GM23338 (cell line): ENCODE measurements around the gene HMGN3. TPM values are rescaled to one million over a fixed set of nuclear protein-coding genes. Genes with fewer than 3 reads are reported as not detected.

ENCODE experiments used
- ATAC-seq: fragments of 200-7000 bp; cut with Tn5 transposase; 3 replicates; pipeline ENCODE4 v1.9.1; 2020
- DNase-seq: peaks from one replicate; pipeline ENCODE4 v3.0.0-alpha.2; 2015; ENCODE audit warnings: low spot score
- H2AFZ ChIP-seq: fragments of 200-600 bp; sonication (generic); 2 replicates; pipeline ENCODE4 v1.8.0; 2016; ENCODE audit warnings: antibody characterized with exemption, mild to moderate bottlenecking, moderate library complexity
- H3F3A ChIP-seq: fragments of 200-600 bp; sonication (generic); replicated peaks from 2 replicates; pipeline ENCODE4 v1.8.0; 2017; ENCODE audit warnings: antibody characterized with exemption, mixed run types, low read depth
- H3K27ac ChIP-seq: fragments of 200-600 bp; sonication (generic); 2 replicates; pipeline ENCODE4 v1.6.1; 2016; ENCODE audit warnings: low read depth
- H3K27me3 ChIP-seq: fragments of 200-600 bp; sonication (generic); 2 replicates; pipeline ENCODE4 v1.8.0; 2016; ENCODE audit warnings: mild to moderate bottlenecking, mixed run types, moderate library complexity; ENCODE audit not compliant: insufficient read depth
- H3K36me3 ChIP-seq: fragments of 200-600 bp; sonication (generic); 2 replicates; pipeline ENCODE4 v1.8.0; 2016; ENCODE audit warnings: mild to moderate bottlenecking; ENCODE audit not compliant: insufficient read depth
- H3K4me1 ChIP-seq: fragments of 200-600 bp; sonication (generic); 2 replicates; pipeline ENCODE4 v1.8.0; 2016; ENCODE audit warnings: mild to moderate bottlenecking, moderate library complexity; ENCODE audit not compliant: insufficient read depth
- H3K4me2 ChIP-seq: fragments of 200-600 bp; sonication (generic); 2 replicates; pipeline ENCODE4 v1.7.1; 2017; ENCODE audit warnings: mixed run types
- H3K4me3 ChIP-seq: fragments of 200-600 bp; sonication (generic); 2 replicates; pipeline ENCODE4 v1.6.1; 2016; ENCODE audit warnings: mixed run types
- H3K79me2 ChIP-seq: fragments of 200-600 bp; sonication (generic); replicated peaks from 2 replicates; pipeline ENCODE4 v1.8.0; 2017; ENCODE audit warnings: mild to moderate bottlenecking; ENCODE audit not compliant: insufficient read depth
- H3K9me2 ChIP-seq: fragments of 200-600 bp; sonication (generic); 2 replicates; pipeline ENCODE4 v1.8.0; 2017; ENCODE audit not compliant: insufficient read depth
- H4K20me1 ChIP-seq: fragments of 200-600 bp; sonication (generic); replicated peaks from 2 replicates; pipeline ENCODE4 v1.8.0; 2017; ENCODE audit warnings: mild to moderate bottlenecking; ENCODE audit not compliant: insufficient read depth
- H3K27ac Mint-ChIP-seq: 2 replicates; pipeline ENCODE4 v1.8.0; 2020; ENCODE audit warnings: inconsistent platforms, mild to moderate bottlenecking, moderate library complexity, mixed read lengths
- H3K27me3 Mint-ChIP-seq: 3 replicates; pipeline ENCODE4 v1.8.0; 2022; ENCODE audit warnings: low read depth, mild to moderate bottlenecking, moderate library complexity, mixed read lengths, inconsistent platforms; ENCODE audit not compliant: insufficient read depth, poor library complexity
- H3K36me3 Mint-ChIP-seq: 3 replicates; pipeline ENCODE4 v1.8.0; 2021; ENCODE audit warnings: low read depth, mild to moderate bottlenecking, inconsistent platforms, moderate library complexity, mixed read lengths
- H3K4me1 Mint-ChIP-seq: 3 replicates; pipeline ENCODE4 v1.8.0; 2020; ENCODE audit warnings: mild to moderate bottlenecking, inconsistent platforms, mixed read lengths
- H3K4me3 Mint-ChIP-seq: 3 replicates; pipeline ENCODE4 v1.8.0; 2021; ENCODE audit warnings: moderate library complexity, mild to moderate bottlenecking, inconsistent platforms, mixed read lengths
- H3K9me3 Mint-ChIP-seq: 3 replicates; pipeline ENCODE4 v1.8.0; 2020; ENCODE audit warnings: moderate library complexity, mild to moderate bottlenecking, inconsistent platforms, mixed read lengths
- EZH2 ChIP-seq: fragments of 200-600 bp; sonication (generic); IDR thresholded peaks from one replicate; pipeline ENCODE4 v1.8.0; 2017; ENCODE audit warnings: antibody characterized with exemption, mild to moderate bottlenecking, low read depth; ENCODE audit not compliant: unreplicated experiment
- JUNB ChIP-seq: IDR thresholded peaks from one replicate; pipeline ENCODE4 v1.6.1; 2016; ENCODE audit warnings: antibody characterized with exemption; ENCODE audit not compliant: unreplicated experiment
- polyA plus RNA-seq: library from polyadenylated mRNA; unstranded; fragments of >200 nt; fragmentation: Nextera tagmentation; extraction: Ambion mirVana; gene quantifications from 2 replicates; pipeline ENCODE4 v1.2.1, GENCODE V29; 2016
- total RNA-seq: library from RNA; depleted of rRNA; stranded (reverse); fragments of >200 nt; shearing (Covaris generic); gene quantifications from 2 replicates; pipeline ENCODE4 v1.2.3, GENCODE V29; 2014
- TF ChIP-seq, protein P1 (sequence below): fragments of 250-450 bp; sonication (Bioruptor Pico); IDR thresholded peaks from 2 replicates; pipeline ENCODE4 v1.5.0; 2020; ENCODE audit warnings: mild to moderate bottlenecking, moderate library complexity
- TF ChIP-seq, protein P2 (sequence below), 2 experiments: fragments of 200-600 bp in 1 of 2; sonication (generic) in 1 of 2; conservative IDR thresholded peaks; 2 replicates each; pipeline versions ENCODE4 v1.5.1 to v1.6.1; 2016 to 2017; ENCODE audit warnings: antibody characterized with exemption in 2 of 2, low read depth in 2 of 2, mild to moderate bottlenecking in 2 of 2, moderate library complexity in 1 of 2
- TF ChIP-seq, protein P3 (sequence below): IDR thresholded peaks from one replicate; pipeline ENCODE4 v1.6.1; 2018; ENCODE audit warnings: antibody characterized with exemption; ENCODE audit not compliant: unreplicated experiment
- TF ChIP-seq, protein P4 (sequence below): IDR thresholded peaks from 2 replicates; pipeline ENCODE4 v1.6.1; 2016; ENCODE audit warnings: antibody characterized with exemption

HMGN3 gene
- total and polyA plus RNA-seq, 2 experiments from 2014 or later = 166 to 956 TPM

DNA sequence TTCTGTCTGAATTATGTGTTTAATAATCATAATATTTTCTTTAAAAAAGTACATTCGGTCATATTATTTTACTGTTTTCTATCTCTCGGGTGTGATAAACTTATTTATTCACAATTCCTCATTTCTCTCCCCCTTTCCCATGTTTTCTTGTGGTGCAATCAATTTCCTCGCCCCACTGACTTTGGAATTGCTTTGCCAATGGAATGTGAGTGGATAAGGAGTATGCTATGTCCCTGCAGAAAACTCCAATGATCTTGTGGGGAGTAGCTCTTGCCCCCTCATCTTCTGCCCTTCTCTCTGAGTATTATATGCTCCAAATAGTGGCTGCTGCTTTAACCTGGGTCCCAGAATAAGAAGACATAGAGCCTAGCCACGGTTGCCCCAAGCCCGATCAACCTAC lies 64.1 kb downstream of the HMGN3 start:
- Mint-ChIP-seq H3K4me1 (peaks cover 11% of the 10 kb centered on the region), H3K27me3 (peaks cover 3% of the 10 kb centered on the region), H3K36me3 (no peaks in the 10 kb centered on the region), H3K9me3 (no peaks in the 10 kb centered on the region), H3K4me3 (no peak overlapping the region), H3K27ac (peak overlapping the region; percentile 32; the same call in 1 of the 2 replicates)
- H3K36me3 ChIP-seq = no peaks in the 10 kb centered on the region
- DNase-seq = no peak
- H3F3A ChIP-seq = no peaks in the 10 kb centered on the region
- H3K27ac ChIP-seq = no peak overlapping the region
- no peaks in the 10 kb centered on the region for H3K9me2 ChIP-seq
- no peaks in the 10 kb centered on the region for H3K27me3 ChIP-seq
- H3K79me2 ChIP-seq = no peaks in the 10 kb centered on the region
- H3K4me2 ChIP-seq = no peak overlapping the region
- H3K4me1 ChIP-seq = peaks cover 16% of the 10 kb centered on the region; the same call in 1 of the 2 replicates
- no peak for ATAC-seq
- no peak overlapping the region for H2AFZ ChIP-seq
- no peaks in the 10 kb centered on the region for H4K20me1 ChIP-seq
- TF ChIP-seq, protein P1, sequence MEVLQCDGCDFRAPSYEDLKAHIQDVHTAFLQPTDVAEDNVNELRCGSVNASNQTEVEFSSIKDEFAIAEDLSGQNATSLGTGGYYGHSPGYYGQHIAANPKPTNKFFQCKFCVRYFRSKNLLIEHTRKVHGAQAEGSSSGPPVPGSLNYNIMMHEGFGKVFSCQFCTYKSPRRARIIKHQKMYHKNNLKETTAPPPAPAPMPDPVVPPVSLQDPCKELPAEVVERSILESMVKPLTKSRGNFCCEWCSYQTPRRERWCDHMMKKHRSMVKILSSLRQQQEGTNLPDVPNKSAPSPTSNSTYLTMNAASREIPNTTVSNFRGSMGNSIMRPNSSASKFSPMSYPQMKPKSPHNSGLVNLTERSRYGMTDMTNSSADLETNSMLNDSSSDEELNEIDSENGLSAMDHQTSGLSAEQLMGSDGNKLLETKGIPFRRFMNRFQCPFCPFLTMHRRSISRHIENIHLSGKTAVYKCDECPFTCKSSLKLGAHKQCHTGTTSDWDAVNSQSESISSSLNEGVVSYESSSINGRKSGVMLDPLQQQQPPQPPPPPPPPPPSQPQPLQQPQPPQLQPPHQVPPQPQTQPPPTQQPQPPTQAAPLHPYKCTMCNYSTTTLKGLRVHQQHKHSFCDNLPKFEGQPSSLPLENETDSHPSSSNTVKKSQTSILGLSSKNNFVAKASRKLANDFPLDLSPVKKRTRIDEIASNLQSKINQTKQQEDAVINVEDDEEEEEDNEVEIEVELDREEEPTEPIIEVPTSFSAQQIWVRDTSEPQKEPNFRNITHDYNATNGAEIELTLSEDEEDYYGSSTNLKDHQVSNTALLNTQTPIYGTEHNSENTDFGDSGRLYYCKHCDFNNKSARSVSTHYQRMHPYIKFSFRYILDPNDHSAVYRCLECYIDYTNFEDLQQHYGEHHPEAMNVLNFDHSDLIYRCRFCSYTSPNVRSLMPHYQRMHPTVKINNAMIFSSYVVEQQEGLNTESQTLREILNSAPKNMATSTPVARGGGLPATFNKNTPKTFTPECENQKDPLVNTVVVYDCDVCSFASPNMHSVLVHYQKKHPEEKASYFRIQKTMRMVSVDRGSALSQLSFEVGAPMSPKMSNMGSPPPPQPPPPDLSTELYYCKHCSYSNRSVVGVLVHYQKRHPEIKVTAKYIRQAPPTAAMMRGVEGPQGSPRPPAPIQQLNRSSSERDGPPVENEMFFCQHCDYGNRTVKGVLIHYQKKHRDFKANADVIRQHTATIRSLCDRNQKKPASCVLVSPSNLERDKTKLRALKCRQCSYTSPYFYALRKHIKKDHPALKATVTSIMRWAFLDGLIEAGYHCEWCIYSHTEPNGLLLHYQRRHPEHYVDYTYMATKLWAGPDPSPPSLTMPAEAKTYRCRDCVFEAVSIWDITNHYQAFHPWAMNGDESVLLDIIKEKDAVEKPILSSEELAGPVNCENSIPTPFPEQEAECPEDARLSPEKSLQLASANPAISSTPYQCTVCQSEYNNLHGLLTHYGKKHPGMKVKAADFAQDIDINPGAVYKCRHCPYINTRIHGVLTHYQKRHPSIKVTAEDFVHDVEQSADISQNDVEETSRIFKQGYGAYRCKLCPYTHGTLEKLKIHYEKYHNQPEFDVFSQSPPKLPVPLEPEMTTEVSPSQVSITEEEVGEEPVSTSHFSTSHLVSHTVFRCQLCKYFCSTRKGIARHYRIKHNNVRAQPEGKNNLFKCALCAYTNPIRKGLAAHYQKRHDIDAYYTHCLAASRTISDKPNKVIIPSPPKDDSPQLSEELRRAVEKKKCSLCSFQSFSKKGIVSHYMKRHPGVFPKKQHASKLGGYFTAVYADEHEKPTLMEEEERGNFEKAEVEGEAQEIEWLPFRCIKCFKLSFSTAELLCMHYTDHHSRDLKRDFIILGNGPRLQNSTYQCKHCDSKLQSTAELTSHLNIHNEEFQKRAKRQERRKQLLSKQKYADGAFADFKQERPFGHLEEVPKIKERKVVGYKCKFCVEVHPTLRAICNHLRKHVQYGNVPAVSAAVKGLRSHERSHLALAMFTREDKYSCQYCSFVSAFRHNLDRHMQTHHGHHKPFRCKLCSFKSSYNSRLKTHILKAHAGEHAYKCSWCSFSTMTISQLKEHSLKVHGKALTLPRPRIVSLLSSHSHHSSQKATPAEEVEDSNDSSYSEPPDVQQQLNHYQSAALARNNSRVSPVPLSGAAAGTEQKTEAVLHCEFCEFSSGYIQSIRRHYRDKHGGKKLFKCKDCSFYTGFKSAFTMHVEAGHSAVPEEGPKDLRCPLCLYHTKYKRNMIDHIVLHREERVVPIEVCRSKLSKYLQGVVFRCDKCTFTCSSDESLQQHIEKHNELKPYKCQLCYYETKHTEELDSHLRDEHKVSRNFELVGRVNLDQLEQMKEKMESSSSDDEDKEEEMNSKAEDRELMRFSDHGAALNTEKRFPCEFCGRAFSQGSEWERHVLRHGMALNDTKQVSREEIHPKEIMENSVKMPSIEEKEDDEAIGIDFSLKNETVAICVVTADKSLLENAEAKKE (CRISPR knock-in tag) = no peak
- TF ChIP-seq EZH2 = no peak
- no peak overlapping the region for H3K4me3 ChIP-seq

DNA sequence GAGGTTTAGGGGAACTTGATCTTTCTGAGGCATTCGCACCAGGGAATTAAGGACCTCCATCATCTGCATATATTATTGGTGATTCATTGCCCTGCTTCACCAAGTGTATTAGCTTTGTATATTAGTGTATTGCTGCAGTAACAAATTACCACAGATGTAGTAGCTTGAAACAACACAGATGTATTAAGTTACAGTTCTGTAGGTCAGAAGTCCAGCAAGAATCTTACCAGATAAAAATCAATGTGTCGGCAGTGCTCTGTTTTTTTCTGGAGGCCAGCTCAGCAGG lies 65.8 kb downstream of the HMGN3 start:
- ATAC-seq (no peak), DNase-seq (no peak)
- Histone ChIP-seq H3K27me3 (no peaks in the 10 kb centered on the region), H4K20me1 (no peaks in the 10 kb centered on the region), H3K4me1 (peaks cover 15% of the 10 kb centered on the region; the same call in 1 of the 2 replicates), H3K9me2 (no peaks in the 10 kb centered on the region), H3K4me2 (no peak overlapping the region), H2AFZ (no peak overlapping the region), H3K79me2 (no peaks in the 10 kb centered on the region), H3F3A (no peaks in the 10 kb centered on the region), H3K36me3 (no peaks in the 10 kb centered on the region), H3K4me3 (no peak overlapping the region), H3K27ac (no peak overlapping the region)
- Mint-ChIP-seq H3K4me3 (no peak overlapping the region), H3K9me3 (no peaks in the 10 kb centered on the region), H3K36me3 (no peaks in the 10 kb centered on the region), H3K27me3 (peaks cover 2% of the 10 kb centered on the region), H3K27ac (no peak overlapping the region), H3K4me1 (peaks cover 11% of the 10 kb centered on the region)
- no peak for TF ChIP-seq JUNB
- TF ChIP-seq, protein P2, sequence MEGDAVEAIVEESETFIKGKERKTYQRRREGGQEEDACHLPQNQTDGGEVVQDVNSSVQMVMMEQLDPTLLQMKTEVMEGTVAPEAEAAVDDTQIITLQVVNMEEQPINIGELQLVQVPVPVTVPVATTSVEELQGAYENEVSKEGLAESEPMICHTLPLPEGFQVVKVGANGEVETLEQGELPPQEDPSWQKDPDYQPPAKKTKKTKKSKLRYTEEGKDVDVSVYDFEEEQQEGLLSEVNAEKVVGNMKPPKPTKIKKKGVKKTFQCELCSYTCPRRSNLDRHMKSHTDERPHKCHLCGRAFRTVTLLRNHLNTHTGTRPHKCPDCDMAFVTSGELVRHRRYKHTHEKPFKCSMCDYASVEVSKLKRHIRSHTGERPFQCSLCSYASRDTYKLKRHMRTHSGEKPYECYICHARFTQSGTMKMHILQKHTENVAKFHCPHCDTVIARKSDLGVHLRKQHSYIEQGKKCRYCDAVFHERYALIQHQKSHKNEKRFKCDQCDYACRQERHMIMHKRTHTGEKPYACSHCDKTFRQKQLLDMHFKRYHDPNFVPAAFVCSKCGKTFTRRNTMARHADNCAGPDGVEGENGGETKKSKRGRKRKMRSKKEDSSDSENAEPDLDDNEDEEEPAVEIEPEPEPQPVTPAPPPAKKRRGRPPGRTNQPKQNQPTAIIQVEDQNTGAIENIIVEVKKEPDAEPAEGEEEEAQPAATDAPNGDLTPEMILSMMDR (conservative IDR thresholded peaks at IDR 0.05; ENCODE audit: low read depth in 2 of 2) = no peak
- TF ChIP-seq, protein P3, sequence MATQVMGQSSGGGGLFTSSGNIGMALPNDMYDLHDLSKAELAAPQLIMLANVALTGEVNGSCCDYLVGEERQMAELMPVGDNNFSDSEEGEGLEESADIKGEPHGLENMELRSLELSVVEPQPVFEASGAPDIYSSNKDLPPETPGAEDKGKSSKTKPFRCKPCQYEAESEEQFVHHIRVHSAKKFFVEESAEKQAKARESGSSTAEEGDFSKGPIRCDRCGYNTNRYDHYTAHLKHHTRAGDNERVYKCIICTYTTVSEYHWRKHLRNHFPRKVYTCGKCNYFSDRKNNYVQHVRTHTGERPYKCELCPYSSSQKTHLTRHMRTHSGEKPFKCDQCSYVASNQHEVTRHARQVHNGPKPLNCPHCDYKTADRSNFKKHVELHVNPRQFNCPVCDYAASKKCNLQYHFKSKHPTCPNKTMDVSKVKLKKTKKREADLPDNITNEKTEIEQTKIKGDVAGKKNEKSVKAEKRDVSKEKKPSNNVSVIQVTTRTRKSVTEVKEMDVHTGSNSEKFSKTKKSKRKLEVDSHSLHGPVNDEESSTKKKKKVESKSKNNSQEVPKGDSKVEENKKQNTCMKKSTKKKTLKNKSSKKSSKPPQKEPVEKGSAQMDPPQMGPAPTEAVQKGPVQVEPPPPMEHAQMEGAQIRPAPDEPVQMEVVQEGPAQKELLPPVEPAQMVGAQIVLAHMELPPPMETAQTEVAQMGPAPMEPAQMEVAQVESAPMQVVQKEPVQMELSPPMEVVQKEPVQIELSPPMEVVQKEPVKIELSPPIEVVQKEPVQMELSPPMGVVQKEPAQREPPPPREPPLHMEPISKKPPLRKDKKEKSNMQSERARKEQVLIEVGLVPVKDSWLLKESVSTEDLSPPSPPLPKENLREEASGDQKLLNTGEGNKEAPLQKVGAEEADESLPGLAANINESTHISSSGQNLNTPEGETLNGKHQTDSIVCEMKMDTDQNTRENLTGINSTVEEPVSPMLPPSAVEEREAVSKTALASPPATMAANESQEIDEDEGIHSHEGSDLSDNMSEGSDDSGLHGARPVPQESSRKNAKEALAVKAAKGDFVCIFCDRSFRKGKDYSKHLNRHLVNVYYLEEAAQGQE = no peak
- TF ChIP-seq, protein P4, sequence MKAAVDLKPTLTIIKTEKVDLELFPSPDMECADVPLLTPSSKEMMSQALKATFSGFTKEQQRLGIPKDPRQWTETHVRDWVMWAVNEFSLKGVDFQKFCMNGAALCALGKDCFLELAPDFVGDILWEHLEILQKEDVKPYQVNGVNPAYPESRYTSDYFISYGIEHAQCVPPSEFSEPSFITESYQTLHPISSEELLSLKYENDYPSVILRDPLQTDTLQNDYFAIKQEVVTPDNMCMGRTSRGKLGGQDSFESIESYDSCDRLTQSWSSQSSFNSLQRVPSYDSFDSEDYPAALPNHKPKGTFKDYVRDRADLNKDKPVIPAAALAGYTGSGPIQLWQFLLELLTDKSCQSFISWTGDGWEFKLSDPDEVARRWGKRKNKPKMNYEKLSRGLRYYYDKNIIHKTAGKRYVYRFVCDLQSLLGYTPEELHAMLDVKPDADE = no peak
